Smooth muscle cell (in vitro differentiated cells): ENCODE measurements around the gene TSPYL4. TPM values are rescaled to one million over a fixed set of nuclear protein-coding genes. Genes with fewer than 3 reads are reported as not detected.

Experiments
- DNase-seq: peaks from one replicate; lab custom pipeline; 2025; ENCODE audit not compliant: unreplicated experiment; lab: John Stamatoyannopoulos, UW
- H2AFZ ChIP-seq: fragments of 200-600 bp; sonication (generic); 2 replicates; pipeline ENCODE4 v1.6.0; 2016; ENCODE audit warnings: antibody characterized with exemption, low read depth, mild to moderate bottlenecking
- H3F3A ChIP-seq: fragments of 200-600 bp; sonication (generic); 2 replicates; pipeline ENCODE4 v1.6.0; 2017; ENCODE audit warnings: antibody characterized with exemption, low read depth
- H3K27ac ChIP-seq: fragments of 200-600 bp; sonication (generic); 2 replicates; pipeline ENCODE4 v1.5.1; 2016; ENCODE audit warnings: low read depth, mild to moderate bottlenecking
- H3K27me3 ChIP-seq: fragments of 200-600 bp; sonication (generic); 2 replicates; pipeline ENCODE4 v1.6.1; 2016; ENCODE audit warnings: low read depth, mild to moderate bottlenecking
- H3K36me3 ChIP-seq: fragments of 200-600 bp; sonication (generic); 2 replicates; pipeline ENCODE4 v1.5.1; 2016; ENCODE audit warnings: low read depth
- H3K4me1 ChIP-seq: fragments of 200-600 bp; sonication (generic); 2 replicates; pipeline ENCODE4 v1.5.1; 2016; ENCODE audit warnings: low read depth
- H3K4me2 ChIP-seq: fragments of 200-600 bp; sonication (generic); 2 replicates; pipeline ENCODE4 v1.6.0; 2016; ENCODE audit warnings: mild to moderate bottlenecking
- H3K4me3 ChIP-seq: fragments of 200-600 bp; sonication (generic); 2 replicates; pipeline ENCODE4 v1.5.1; 2016; ENCODE audit warnings: mild to moderate bottlenecking
- H3K79me2 ChIP-seq: fragments of 200-600 bp; sonication (generic); 2 replicates; pipeline ENCODE4 v1.6.0; 2016; ENCODE audit warnings: low read depth, mild to moderate bottlenecking
- H3K9ac ChIP-seq: fragments of 200-600 bp; sonication (generic); 2 replicates; pipeline ENCODE4 v1.6.0; 2016; ENCODE audit warnings: low read depth
- H3K9me3 ChIP-seq: fragments of 200-600 bp; sonication (generic); replicated peaks from 2 replicates; pipeline ENCODE4 v1.5.1; 2016; ENCODE audit warnings: low read depth
- H4K20me1 ChIP-seq: fragments of 200-600 bp; sonication (generic); 2 replicates; pipeline ENCODE4 v1.6.0; 2016; ENCODE audit warnings: low read depth
- CTCF ChIP-seq: fragments of 200-600 bp; sonication (generic); IDR thresholded peaks from 2 replicates; pipeline ENCODE4 v1.5.1; 2017; ENCODE audit warnings: borderline replicate concordance, mild to moderate bottlenecking, antibody characterized with exemption; ENCODE audit not compliant: insufficient read depth, poor library complexity, severe bottlenecking
- WGBS: methylation state at CpG from one replicate; pipeline ENCODE4 v1.1.7; 2016; ENCODE audit warnings: low lambda C conversion rate; 5-methylcytosine and 5-hydroxymethylcytosine counted together
- polyA plus RNA-seq: library from polyadenylated mRNA; unstranded; fragments of >200 nt; fragmentation: Nextera tagmentation; extraction: Ambion mirVana; gene quantifications from 2 replicates; pipeline ENCODE4 v1.2.1, GENCODE V29; 2016
- total RNA-seq: library from RNA; depleted of rRNA; stranded (reverse); fragments of >200 nt; gene quantifications from 2 replicates; pipeline ENCODE4 v1.2.3, GENCODE V29; 2014

The TSPYL4 gene
- total and polyA plus RNA-seq, 2 experiments from 2014 or later, result 14.7 to 29.5 TPM

DNA sequence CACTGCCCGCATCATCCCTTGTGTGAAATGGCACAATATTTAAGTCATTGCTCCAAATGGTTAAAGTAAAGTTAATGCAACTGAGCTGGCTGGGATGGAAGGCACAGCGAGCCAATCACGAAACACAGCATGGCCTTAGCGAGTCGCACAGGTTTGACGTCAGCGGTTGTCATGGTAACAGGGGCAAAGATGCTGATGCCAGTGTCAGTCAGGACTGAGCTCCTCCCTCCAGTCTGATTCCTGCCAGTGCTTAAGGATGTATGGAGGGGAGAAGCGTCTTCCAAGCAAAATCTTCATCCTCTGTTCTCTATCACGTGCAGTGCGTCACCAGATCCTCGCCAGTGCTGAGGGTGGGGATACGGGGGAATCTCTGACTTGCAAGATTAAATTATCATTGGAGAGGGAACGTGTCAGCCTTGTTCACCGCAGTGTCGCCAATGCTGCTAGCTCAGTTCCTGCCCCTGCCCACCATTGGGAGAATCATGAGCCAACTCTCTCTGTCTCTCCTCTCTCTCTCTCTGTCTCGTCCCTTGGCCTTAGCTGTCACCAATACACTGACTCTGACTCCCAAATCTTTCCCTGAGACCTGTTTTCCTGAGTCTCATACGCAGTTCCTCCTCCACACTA lies 24.5 kb downstream of the TSPYL4 start:
- no peak overlapping the region for H3K4me3 ChIP-seq
- no peak for TF ChIP-seq CTCF
- H3K4me2 ChIP-seq, result no peak overlapping the region
- no peaks in the 10 kb centered on the region for H3K36me3 ChIP-seq
- no peaks in the 10 kb centered on the region for H3F3A ChIP-seq
- H3K27me3 ChIP-seq, result no peaks in the 10 kb centered on the region
- H3K4me1 ChIP-seq, result no peaks in the 10 kb centered on the region
- no peak overlapping the region for H3K9ac ChIP-seq
- WGBS, result 76% methylated on average over 17 of the region's 17 CpGs
- H3K27ac ChIP-seq, result no peak overlapping the region
- DNase-seq, result no peak
- no peaks in the 10 kb centered on the region for H3K9me3 ChIP-seq
- no peaks in the 10 kb centered on the region for H4K20me1 ChIP-seq
- H3K79me2 ChIP-seq, result no peaks in the 10 kb centered on the region
- no peak overlapping the region for H2AFZ ChIP-seq

GRCh38 chr6:116223355-116223754 lies 30.5 kb downstream of the TSPYL4 start:
- no peaks in the 10 kb centered on the region for H3F3A ChIP-seq
- H3K9ac ChIP-seq, result no peak overlapping the region
- H3K4me3 ChIP-seq, result no peak overlapping the region
- H3K4me2 ChIP-seq, result no peak overlapping the region
- no peak overlapping the region for H2AFZ ChIP-seq
- no peaks in the 10 kb centered on the region for H3K36me3 ChIP-seq
- H3K79me2 ChIP-seq, result no peaks in the 10 kb centered on the region
- no peaks in the 10 kb centered on the region for H3K4me1 ChIP-seq
- TF ChIP-seq CTCF, result no peak
- WGBS, result 90% methylated on average over 3 of the region's 3 CpGs
- no peak overlapping the region for H3K27ac ChIP-seq
- H3K9me3 ChIP-seq, result no peaks in the 10 kb centered on the region
- no peaks in the 10 kb centered on the region for H4K20me1 ChIP-seq
- H3K27me3 ChIP-seq, result no peaks in the 10 kb centered on the region
- no peak for DNase-seq

DNA sequence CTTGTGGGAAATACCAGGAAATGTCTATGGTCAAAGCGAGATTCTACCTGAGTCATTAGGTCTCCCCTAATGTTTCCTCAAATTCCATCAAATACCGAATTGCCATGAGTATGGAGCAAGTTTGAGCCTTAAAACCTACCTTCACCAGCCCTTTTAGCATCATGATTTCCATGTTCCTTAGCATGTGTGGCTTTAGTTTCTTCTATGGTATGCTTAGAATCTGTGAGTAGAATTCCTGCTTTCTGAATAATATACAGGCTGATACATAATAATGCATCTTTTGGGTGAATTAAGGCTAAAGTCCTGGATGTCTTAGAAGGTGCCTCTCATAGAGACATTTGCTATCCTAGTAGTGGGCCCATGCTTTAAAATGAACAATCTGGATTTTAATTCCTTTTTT lies 32.0 kb downstream of the TSPYL4 start:
- H3K4me3 ChIP-seq, result no peak overlapping the region
- H3K9me3 ChIP-seq, result no peaks in the 10 kb centered on the region
- no peak for DNase-seq

More for the DNA sequence above, 32.0 kb downstream of the TSPYL4 start:
- H3K4me2 ChIP-seq, result no peak overlapping the region
- H2AFZ ChIP-seq, result no peak overlapping the region
- no peaks in the 10 kb centered on the region for H3K4me1 ChIP-seq
- no peaks in the 10 kb centered on the region for H3K27me3 ChIP-seq
- H3F3A ChIP-seq, result no peaks in the 10 kb centered on the region
- no peaks in the 10 kb centered on the region for H3K36me3 ChIP-seq
- no peak overlapping the region for H3K9ac ChIP-seq
- WGBS, result 94% methylated on average over 2 of the region's 2 CpGs
- H3K79me2 ChIP-seq, result no peaks in the 10 kb centered on the region
- no peak for TF ChIP-seq CTCF
- no peaks in the 10 kb centered on the region for H4K20me1 ChIP-seq
- H3K27ac ChIP-seq, result no peak overlapping the region
